ENCODE data around the gene VHLL.

Gene VHLL

DNA sequence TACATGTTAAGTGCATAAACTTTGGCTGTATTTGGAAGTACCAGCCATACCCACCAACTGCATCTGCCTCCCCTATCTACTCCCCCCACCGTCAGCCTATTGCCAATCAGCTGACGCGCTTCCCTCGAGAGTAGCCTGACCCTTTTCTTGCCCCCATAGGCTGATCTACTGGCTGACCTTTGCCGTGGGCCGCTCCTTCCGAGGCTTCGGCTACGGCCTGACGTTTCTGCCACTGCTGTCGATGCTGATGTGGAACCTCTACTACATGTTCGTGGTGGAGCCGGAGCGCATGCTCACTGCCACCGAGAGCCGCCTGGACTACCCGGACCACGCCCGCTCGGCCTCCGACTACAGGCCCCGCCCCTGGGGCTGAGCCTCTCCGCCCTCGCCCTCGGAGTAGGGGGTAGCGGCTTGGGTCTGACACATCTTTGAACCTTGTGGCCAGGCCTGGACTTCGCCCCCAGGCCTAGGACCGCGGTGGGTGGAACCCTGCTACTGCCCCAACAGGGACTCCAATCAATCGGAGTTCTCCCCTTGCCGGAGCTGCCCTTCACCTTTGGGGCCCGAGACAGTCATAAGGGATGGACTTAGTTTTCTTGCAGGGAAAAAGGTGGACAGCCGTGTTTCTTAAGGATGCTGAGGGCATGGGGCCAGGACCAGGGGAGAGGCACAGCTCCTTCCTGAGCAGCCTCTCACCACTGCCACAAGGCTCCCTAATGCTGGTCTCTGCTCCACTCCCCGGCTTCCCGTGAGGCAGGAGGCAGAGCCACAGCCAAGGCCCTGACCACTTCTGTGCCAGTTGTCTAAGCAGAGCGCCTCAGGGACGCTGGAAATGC lies 7.7 kb downstream of the VHLL start:
- peaks cover 7% of the 10 kb centered on the region for H3K36me3 ChIP-seq (ENCODE audit: control insufficient read depth, insufficient read depth, low read length)
- H3K9me3 ChIP-seq (ENCODE audit: control insufficient read depth, insufficient read depth, low read length) = no peaks in the 10 kb centered on the region
- H3K27me3 ChIP-seq (ENCODE audit: control insufficient read depth, insufficient read depth, low read length) = no peaks in the 10 kb centered on the region
- peaks cover 5% of the 10 kb centered on the region; the same call in 1 of the 2 replicates for H3K4me1 ChIP-seq (ENCODE audit: control insufficient read depth, insufficient read depth, low read length)
- no CpG with 5 or more reads among the region's 37 CpGs for WGBS (ENCODE audit: insufficient coverage, insufficient read length)
- peak overlapping the region; percentile 25; the same call in 1 of the 2 replicates for H3K4me3 ChIP-seq (ENCODE audit: low read length)
- H3K27ac ChIP-seq (ENCODE audit: low read length) = no peak overlapping the region
- DNase-seq (ENCODE audit: low read depth, low spot score) = peak; percentile 85

GRCh38 chr1:156289857-156290256 lies 9.2 kb downstream of the VHLL start:
- H3K36me3 ChIP-seq (ENCODE audit: control insufficient read depth, insufficient read depth, low read length) = peaks cover 9% of the 10 kb centered on the region
- H3K27me3 ChIP-seq (ENCODE audit: control insufficient read depth, insufficient read depth, low read length) = no peaks in the 10 kb centered on the region
- no peaks in the 10 kb centered on the region for H3K9me3 ChIP-seq (ENCODE audit: control insufficient read depth, insufficient read depth, low read length)
- H3K4me1 ChIP-seq (ENCODE audit: control insufficient read depth, insufficient read depth, low read length) = peaks cover 2% of the 10 kb centered on the region; the same call in 1 of the 2 replicates
- no peak overlapping the region for H3K27ac ChIP-seq (ENCODE audit: low read length)
- no peak overlapping the region for H3K4me3 ChIP-seq (ENCODE audit: low read length)
- no peak for DNase-seq (ENCODE audit: low read depth, low spot score)

GRCh38 chr1:156286061-156286460 lies 13.0 kb downstream of the VHLL start:
- Histone ChIP-seq H3K27ac (ENCODE audit: low read length) (no peak overlapping the region), H3K27me3 (ENCODE audit: control insufficient read depth, insufficient read depth, low read length) (no peaks in the 10 kb centered on the region), H3K4me1 (ENCODE audit: control insufficient read depth, insufficient read depth, low read length) (no peaks in the 10 kb centered on the region), H3K9me3 (ENCODE audit: control insufficient read depth, insufficient read depth, low read length) (no peaks in the 10 kb centered on the region), H3K36me3 (ENCODE audit: control insufficient read depth, insufficient read depth, low read length) (0 out of 2 replicates have a peak, but pooled peaks cover 2% of the 10 kb centered on the region), H3K4me3 (ENCODE audit: low read length) (no peak overlapping the region)
- DNase-seq (ENCODE audit: low read depth, low spot score) = no peak
- WGBS (ENCODE audit: insufficient coverage, insufficient read length) = no CpG with 5 or more reads among the region's 8 CpGs

- H3K36me3 ChIP-seq (ENCODE audit: control insufficient read depth, insufficient read depth, low read length) = 0 out of 2 replicates have a peak, but pooled peaks cover 2% of the 10 kb centered on the region
- no CpG with 5 or more reads among the region's 21 CpGs for WGBS (ENCODE audit: insufficient coverage, insufficient read length)
- no peak for DNase-seq (ENCODE audit: low read depth, low spot score)
- no peak overlapping the region for H3K27ac ChIP-seq (ENCODE audit: low read length)
- H3K27me3 ChIP-seq (ENCODE audit: control insufficient read depth, insufficient read depth, low read length) = no peaks in the 10 kb centered on the region
- H3K9me3 ChIP-seq (ENCODE audit: control insufficient read depth, insufficient read depth, low read length) = no peaks in the 10 kb centered on the region
- no peaks in the 10 kb centered on the region for H3K4me1 ChIP-seq (ENCODE audit: control insufficient read depth, insufficient read depth, low read length)
- H3K4me3 ChIP-seq (ENCODE audit: low read length) = no peak overlapping the region
These were observed 13.7 kb downstream of the VHLL start for GRCh38 chr1:156285437-156285836.

DNA sequence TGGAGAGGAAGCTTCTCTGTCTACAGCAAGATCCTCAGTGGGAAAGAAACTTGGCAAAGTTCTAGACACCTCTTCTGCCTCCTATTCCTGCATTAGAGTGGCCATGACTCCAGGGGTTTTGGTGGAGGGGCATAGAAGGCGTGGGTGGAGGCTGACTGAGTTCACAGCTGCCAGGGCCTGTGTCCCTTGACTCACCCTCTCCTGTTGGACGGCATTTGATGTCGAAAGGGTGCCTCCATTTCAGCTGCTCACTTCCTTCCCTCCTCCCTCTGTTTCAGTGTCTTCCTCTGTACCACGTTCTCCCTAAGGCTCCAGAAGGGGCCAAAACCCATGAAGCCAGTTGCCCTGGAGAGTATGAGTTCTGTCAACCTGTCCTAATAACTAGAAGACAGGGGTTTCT lies 14.3 kb downstream of the VHLL start:
- Histone ChIP-seq H3K27ac (ENCODE audit: low read length) (no peak overlapping the region), H3K9me3 (ENCODE audit: control insufficient read depth, insufficient read depth, low read length) (no peaks in the 10 kb centered on the region), H3K4me1 (ENCODE audit: control insufficient read depth, insufficient read depth, low read length) (no peaks in the 10 kb centered on the region), H3K27me3 (ENCODE audit: control insufficient read depth, insufficient read depth, low read length) (no peaks in the 10 kb centered on the region), H3K36me3 (ENCODE audit: control insufficient read depth, insufficient read depth, low read length) (0 out of 2 replicates have a peak, but pooled peaks cover 2% of the 10 kb centered on the region), H3K4me3 (ENCODE audit: low read length) (no peak overlapping the region)
- no peak for DNase-seq (ENCODE audit: low read depth, low spot score)
- no CpG with 5 or more reads among the region's 4 CpGs for WGBS (ENCODE audit: insufficient coverage, insufficient read length)

- H3K9me3 ChIP-seq (ENCODE audit: control insufficient read depth, insufficient read depth, low read length) = no peaks in the 10 kb centered on the region
- no peak within 1 kb of the TSS for H3K27ac ChIP-seq (ENCODE audit: low read length)
- no peak for DNase-seq (ENCODE audit: low read depth, low spot score)
- no peaks in the 10 kb centered on the region for H3K4me1 ChIP-seq (ENCODE audit: control insufficient read depth, insufficient read depth, low read length)
- peak within 1 kb of the TSS; percentile 44; the same call in 1 of the 2 replicates for H3K4me3 ChIP-seq (ENCODE audit: low read length)
- H3K27me3 ChIP-seq (ENCODE audit: control insufficient read depth, insufficient read depth, low read length) = no peaks in the 10 kb centered on the region
- WGBS (ENCODE audit: insufficient coverage, insufficient read length) = no CpG with 5 or more reads among the region's 7 CpGs
- 0 out of 2 replicates have a peak, but pooled peaks cover 2% of the 10 kb centered on the region for H3K36me3 ChIP-seq (ENCODE audit: control insufficient read depth, insufficient read depth, low read length)
These were observed 15.0 kb downstream of the VHLL start, which contains the start of gene TMEM79 for GRCh38 chr1:156284112-156284511. TSS of gene TMEM79 (plus strand) at chr1:156284325. CDS start at chr1:156285227, 902 bp downstream.

GRCh38 chr1:156283521-156283920 lies 15.6 kb downstream of the VHLL start:
- Histone ChIP-seq H3K36me3 (ENCODE audit: control insufficient read depth, insufficient read depth, low read length) (peaks cover 6% of the 10 kb centered on the region; the same call in 1 of the 2 replicates), H3K4me1 (ENCODE audit: control insufficient read depth, insufficient read depth, low read length) (no peaks in the 10 kb centered on the region), H3K9me3 (ENCODE audit: control insufficient read depth, insufficient read depth, low read length) (no peaks in the 10 kb centered on the region), H3K27me3 (ENCODE audit: control insufficient read depth, insufficient read depth, low read length) (no peaks in the 10 kb centered on the region), H3K27ac (ENCODE audit: low read length) (no peak overlapping the region), H3K4me3 (ENCODE audit: low read length) (peak overlapping the region; percentile 44; the same call in 1 of the 2 replicates)
- WGBS (ENCODE audit: insufficient coverage, insufficient read length) = no CpG with 5 or more reads among the region's 1 CpG
- no peak for DNase-seq (ENCODE audit: low read depth, low spot score)

GRCh38 chr1:156282479-156283222 lies 16.5 kb downstream of the VHLL start, which contains the start of gene SMG5:
TSS of gene SMG5 (minus strand) at chr1:156282825. CDS start at chr1:156282680, 145 bp downstream.
- peak within 1 kb of the TSS; percentile 88 for H3K4me3 ChIP-seq (ENCODE audit: low read length)
- H3K4me1 ChIP-seq (ENCODE audit: control insufficient read depth, insufficient read depth, low read length) = no peaks in the 10 kb centered on the region
- no peak within 1 kb of the TSS for H3K27ac ChIP-seq (ENCODE audit: low read length)
- H3K27me3 ChIP-seq (ENCODE audit: control insufficient read depth, insufficient read depth, low read length) = no peaks in the 10 kb centered on the region
- no peaks in the 10 kb centered on the region for H3K9me3 ChIP-seq (ENCODE audit: control insufficient read depth, insufficient read depth, low read length)
- WGBS (ENCODE audit: insufficient coverage, insufficient read length) = no CpG with 5 or more reads among the region's 50 CpGs
- DNase-seq (ENCODE audit: low read depth, low spot score) = peak; percentile 99
- peaks cover 10% of the 10 kb centered on the region; the same call in 1 of the 2 replicates for H3K36me3 ChIP-seq (ENCODE audit: control insufficient read depth, insufficient read depth, low read length)

GRCh38 chr1:156281693-156282478 lies 17.2 kb downstream of the VHLL start:
- H3K27me3 ChIP-seq (ENCODE audit: control insufficient read depth, insufficient read depth, low read length) = no peaks in the 10 kb centered on the region
- H3K4me1 ChIP-seq (ENCODE audit: control insufficient read depth, insufficient read depth, low read length) = no peaks in the 10 kb centered on the region
- no CpG with 5 or more reads among the region's 22 CpGs for WGBS (ENCODE audit: insufficient coverage, insufficient read length)
- H3K9me3 ChIP-seq (ENCODE audit: control insufficient read depth, insufficient read depth, low read length) = no peaks in the 10 kb centered on the region
- peaks cover 14% of the 10 kb centered on the region; the same call in 1 of the 2 replicates for H3K36me3 ChIP-seq (ENCODE audit: control insufficient read depth, insufficient read depth, low read length)
- peak overlapping the region; percentile 88; the same call in 1 of the 2 replicates for H3K4me3 ChIP-seq (ENCODE audit: low read length)
- no peak overlapping the region for H3K27ac ChIP-seq (ENCODE audit: low read length)
- DNase-seq (ENCODE audit: low read depth, low spot score) = peak; percentile 37

All from iPS DF 6.9 (cell line).